Occipital lobe (tissue), 2 donors: ENCODE measurements around the gene ATP2B1. TPM values are rescaled to one million over a fixed set of nuclear protein-coding genes. Genes with fewer than 3 reads are reported as not detected.
A peak's percentile ranks its signal among the peaks of the same experiment; 100 is the strongest.

ENCODE experiments used
- DNase-seq: peaks from one replicate; lab custom pipeline; 2025; lab: John Stamatoyannopoulos, UW
- total RNA-seq: library from RNA; depleted of rRNA; stranded (reverse); fragments of >200 nt; gene quantifications from one replicate; pipeline ENCODE4 v1.2.3, GENCODE V29; 2014

The ATP2B1 gene
- total RNA-seq, 1 donor from 2014 or later, result 272 TPM

- no peak for DNase-seq
These were observed 110.9 kb downstream of the ATP2B1 start for GRCh38 chr12:89597770-89598169.

DNA sequence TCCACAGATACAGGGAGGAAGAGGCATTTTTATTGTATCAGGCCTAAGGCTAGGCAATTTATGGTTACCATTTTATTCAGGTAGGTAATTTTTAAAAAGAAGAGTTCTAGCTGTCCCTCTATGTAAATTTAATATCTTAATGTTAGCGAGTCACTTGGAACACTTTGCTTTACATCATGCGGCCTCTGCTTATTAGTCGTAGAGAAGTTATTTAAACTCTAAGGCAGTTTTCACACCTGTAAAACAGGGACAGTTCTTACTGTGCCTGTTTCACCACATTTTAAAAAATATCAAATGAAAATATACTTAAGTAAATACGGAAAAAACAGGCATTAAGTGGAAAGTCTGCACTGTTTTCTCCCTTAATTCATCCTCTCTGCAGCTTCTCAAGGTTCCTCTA, 111.4 kb downstream of the ATP2B1 start:
- DNase-seq, result no peak

DNA sequence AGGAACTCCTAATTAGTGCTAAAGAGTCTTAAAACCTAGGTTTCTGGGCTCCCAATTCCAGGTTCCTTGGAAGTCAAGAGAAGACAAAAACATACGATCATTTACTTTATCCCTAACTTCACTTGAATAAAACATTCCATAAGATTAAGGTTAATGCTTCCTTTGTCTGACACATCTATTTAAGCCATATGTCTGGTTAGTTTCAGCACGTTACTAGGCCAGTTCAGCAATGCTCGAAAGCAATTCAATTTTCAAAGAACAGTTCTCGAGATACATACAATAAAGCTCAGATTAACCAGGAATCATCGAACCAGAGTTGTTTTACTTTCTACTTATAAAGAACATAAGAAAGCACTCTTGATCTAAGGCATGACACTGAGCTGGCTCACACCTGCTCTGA, 114.8 kb downstream of the ATP2B1 start:
- no peak for DNase-seq

DNA sequence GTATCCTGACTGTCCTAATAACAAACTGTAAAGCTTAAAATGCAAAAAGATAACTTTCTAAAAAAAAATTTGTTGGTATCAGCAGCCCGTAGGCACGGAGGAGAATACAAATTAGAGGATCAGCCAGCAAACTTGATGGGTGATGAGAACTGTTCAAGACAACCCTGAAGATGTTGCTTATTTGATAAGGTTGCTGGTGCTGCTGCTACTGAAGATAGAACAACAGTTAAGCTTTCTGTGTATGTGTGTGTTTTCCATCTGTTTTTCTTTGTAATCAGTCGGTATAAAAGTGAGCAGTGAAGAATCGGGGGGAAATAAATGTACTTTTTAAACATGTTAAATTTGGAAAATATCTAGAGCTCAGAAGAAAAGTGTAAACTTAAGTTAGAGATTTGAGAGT, 115.4 kb downstream of the ATP2B1 start:
- DNase-seq, result no peak

- DNase-seq, result no peak
These were observed 118.9 kb downstream of the ATP2B1 start for GRCh38 chr12:89589753-89590152.

- no peak for DNase-seq
These were observed 130.1 kb downstream of the ATP2B1 start for GRCh38 chr12:89578499-89578898.

DNA sequence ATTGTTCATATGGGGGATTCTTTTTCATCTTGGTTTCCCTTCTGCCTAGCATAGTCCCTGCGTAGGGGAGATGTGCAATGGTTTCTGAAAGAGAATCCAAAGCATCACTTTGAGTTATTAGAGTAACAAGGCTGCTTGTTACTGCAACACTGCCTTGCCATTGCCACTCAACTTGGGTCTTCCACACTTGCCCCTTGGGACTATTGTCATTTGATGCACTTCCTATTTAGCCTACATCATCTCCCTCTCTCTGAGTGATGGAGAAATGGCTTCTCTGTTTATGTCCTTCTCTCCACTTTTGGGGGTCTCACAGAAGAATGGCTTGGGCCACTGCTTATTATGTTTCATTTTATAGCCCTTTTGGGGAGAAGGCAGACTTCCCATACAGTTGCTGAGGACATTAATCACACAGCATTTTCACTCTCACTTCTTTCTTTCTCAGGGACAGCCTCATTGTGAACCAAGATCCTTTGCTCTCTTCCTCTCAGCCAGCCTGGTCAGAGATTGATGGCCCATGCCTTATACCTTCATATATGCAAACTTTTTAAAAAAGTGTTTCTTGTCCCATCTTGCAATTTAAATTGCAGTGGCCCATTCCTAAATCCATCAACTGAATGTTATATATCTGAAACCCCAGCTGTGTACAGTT, 131.9 kb downstream of the ATP2B1 start:
- no peak for DNase-seq

GRCh38 chr12:89575374-89575773, 133.3 kb downstream of the ATP2B1 start:
- DNase-seq, result no peak

GRCh38 chr12:89574736-89575208, 133.9 kb downstream of the ATP2B1 start:
- DNase-seq, result no peak

DNA sequence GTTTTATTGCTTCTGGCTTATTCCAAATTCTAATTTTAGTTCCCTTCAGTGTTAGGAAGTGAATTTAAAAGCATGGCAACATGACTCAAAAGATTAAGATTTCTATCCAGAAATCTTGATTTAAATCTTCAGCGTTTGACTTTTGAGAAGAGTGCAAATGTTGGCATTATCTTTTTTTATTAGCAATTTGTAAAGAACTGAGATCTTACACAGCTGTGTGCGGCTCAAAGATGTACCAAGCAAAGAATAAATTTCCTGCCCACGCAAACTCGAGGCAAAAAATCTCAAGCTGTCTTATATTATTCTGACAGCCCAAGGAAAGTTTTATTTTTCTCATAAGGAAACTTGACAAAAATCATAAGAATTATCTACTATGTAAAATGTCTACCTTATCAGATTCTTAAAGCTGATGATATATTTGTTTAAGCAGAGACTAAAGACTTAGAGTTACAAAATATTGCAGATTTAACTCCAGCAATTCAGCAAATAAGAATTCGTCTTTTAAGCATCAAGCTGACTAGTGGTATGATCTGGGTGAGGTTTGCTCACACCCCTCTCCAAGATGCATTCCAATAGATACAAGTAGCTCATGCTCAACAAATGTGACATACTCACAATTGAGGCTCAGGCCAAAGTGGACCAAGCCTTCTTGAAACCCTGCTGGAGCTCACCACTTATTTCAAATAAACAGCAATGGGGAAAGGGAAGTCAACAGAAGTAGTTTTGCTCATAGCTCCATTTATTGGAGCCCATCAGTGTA, 135.4 kb downstream of the ATP2B1 start:
- no peak for DNase-seq

DNA sequence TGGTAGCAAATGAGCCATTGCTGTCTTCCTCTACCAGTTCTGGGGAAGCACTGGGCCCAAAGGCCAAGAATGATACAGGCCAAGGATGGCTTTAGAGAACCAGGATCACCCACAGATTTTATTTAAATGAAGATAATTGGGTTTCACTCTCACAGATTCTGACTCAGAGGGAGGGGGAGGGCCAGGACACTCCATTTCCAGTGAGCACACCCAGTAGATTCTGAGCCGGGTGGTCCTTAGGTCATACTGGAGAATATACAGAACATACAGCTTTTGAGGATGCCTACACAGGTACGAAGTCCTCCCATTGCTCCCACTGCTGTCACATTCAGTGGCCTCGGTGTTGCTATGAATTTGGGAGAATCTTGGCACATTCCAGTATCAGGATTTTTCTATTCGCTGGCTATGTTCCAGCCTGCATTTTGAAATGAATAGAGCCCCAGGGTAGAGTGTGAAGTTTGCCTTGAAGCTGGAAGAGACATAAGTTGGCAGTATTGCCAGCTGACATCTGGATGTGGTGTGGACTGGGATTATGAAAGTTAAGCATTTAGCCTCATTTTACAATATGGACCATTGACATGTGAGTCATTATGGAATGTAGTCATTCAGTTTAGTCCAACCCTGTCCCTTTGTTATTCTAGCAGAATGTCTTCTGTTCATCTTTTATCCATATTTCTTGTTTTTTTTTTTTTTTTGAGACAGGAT, 137.0 kb downstream of the ATP2B1 start:
- DNase-seq, result no peak

GRCh38 chr12:89568484-89568883, 140.2 kb downstream of the ATP2B1 start:
- DNase-seq, result no peak

- DNase-seq, result no peak
These were observed 140.9 kb downstream of the ATP2B1 start for GRCh38 chr12:89567691-89568239.

DNA sequence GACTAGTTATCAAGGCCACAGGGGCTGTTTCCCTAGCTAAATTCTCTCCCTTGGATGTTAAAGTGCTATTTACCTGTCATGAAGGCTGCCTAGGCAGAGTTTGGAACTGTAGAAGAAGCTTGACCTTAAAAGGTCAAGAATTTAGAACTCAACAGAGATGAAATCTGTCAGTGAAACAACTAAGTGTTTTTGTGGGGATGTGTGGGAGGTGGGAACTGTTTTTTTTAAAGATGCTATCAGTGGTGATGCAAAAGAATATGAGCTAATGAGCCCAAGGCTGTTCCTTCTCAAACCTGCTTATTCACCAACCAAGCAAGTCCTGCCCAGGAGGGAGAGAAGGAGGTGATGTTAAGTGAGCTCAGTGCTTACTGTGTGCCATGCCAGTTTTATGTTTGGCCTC, 142.0 kb downstream of the ATP2B1 start:
- DNase-seq, result no peak

DNA sequence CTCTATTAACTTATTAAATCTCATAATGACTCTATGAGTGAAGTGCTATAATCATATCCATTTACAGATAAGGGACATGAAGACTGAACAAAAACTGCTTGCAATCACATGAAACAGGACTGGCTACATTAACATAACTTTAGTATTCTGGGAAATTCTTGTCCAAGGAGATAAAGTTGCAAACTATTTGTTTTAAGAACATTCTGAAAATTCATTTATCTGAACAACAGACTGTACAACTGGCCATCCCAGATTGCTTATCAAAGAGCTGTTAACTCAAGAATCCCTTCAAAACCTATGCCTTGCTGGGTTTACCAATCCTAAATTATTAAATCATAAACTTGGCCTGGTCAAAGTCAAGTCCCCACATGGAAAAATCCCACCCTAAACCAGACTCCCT, 143.6 kb downstream of the ATP2B1 start:
- DNase-seq, result no peak

DNA sequence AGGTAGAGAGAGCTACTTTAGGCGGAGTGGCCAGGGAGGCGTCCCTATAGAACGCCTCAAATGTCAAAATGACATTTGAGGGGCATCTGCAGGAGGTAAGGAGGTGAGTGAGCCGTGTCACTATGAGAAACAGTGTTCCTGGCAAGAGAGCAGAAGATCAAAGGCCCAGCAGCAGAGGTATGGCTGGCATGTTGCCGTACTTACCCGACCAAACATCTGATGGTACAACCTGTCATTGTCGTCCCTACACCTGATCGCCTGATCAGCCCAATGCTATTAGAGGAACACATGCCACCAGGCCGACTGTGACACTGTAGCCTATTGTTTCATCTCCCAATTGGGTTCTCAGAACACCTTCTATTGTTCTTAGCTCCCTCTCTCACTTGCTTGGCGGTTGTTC, 148.9 kb downstream of the ATP2B1 start:
- no peak for DNase-seq

DNA sequence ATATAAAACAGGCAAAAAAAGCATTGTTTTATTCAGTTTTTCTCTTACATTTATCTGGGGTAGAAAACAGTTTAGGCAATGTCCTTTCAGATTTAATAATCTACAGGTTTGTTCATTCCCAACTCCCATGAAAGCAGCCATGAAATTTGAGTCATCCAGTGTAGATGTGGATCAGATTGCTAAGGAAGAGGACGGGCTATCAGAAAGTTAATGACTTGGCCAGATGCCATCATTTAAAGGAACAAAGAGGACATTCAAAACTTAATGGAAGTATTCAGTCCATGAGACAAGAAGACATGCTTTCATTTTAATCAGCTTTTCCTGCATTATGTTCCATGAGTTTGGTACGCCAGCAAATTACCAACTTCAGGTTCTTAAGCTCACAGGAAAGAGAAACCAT, 151.7 kb downstream of the ATP2B1 start:
- DNase-seq, result no peak

DNA sequence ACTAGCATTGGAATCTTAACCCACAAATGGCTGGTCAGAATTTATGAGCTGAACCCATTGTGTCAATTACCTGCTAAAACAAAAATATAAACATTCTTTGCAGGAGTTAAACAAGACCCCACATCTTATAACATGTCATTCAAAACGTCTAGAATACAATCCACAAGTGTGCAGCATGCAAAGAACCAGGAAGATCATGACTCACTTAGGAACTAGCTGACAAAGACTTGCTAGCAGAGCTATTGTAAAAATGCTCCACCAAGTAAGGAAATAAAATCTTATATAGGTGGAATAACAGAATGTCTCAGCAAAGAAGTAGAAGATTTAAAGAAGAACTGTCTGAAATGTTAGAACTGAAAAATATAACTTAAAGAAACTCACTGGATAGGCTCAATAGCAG, 156.3 kb downstream of the ATP2B1 start:
- no peak for DNase-seq

- DNase-seq, result no peak
These were observed 156.9 kb downstream of the ATP2B1 start for GRCh38 chr12:89551747-89552146.

DNA sequence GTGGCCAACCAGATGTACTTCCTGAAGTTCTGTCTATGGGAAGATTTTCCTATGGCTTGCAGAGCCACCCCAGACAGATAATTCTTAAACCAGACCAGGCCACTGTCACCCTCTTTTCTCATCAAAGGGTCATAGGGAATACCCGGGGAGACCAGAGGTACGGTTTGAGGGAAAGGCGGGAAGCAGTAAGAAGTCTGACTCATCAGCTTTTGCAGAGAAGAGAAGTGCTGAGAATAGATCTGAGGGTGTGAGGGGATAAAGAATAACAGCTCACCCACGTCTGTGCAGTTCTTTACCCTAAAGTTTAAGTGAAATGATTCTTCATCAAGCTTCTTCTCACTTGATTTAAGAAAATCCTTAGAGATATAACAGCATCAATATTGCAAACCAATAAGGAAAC, 161.5 kb downstream of the ATP2B1 start:
- DNase-seq, result no peak

GRCh38 chr12:89546151-89546550, 162.5 kb downstream of the ATP2B1 start:
- DNase-seq, result no peak

DNA sequence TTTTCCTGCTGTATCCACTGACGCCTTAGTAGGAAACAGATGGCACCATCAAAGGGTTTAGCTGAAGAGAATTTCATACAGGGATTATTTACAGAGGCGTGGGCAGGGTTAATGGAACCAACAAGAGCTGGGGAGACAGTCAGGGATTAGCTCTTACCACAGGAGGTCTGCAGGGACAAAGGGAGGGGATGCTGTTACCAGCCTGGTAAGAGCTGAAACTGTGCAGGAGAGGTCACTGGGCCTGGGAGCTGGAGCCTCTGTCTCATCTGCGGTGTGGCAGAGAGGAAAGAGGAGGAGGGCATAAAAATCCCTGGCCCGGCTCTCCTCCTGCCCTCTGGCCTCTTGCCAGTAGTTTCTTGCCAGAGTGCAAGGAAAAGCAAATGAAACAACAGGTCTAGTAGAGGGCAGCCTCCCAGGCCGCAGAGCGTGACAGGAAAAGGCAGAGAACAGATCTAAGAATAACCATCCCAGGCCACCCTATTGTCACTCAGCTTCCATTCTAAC, 163.9 kb downstream of the ATP2B1 start:
- DNase-seq, result peak; percentile 21
